Measurements from ENCODE around the gene CAMK2D. TPM values are rescaled to one million over a fixed set of nuclear protein-coding genes. Genes with fewer than 3 reads are reported as not detected.

Gene CAMK2D
- total and polyA plus RNA-seq, 2 donors (not counting 1 experiment from before 2014, with no cell fraction given) = 120 to 262 TPM

DNA sequence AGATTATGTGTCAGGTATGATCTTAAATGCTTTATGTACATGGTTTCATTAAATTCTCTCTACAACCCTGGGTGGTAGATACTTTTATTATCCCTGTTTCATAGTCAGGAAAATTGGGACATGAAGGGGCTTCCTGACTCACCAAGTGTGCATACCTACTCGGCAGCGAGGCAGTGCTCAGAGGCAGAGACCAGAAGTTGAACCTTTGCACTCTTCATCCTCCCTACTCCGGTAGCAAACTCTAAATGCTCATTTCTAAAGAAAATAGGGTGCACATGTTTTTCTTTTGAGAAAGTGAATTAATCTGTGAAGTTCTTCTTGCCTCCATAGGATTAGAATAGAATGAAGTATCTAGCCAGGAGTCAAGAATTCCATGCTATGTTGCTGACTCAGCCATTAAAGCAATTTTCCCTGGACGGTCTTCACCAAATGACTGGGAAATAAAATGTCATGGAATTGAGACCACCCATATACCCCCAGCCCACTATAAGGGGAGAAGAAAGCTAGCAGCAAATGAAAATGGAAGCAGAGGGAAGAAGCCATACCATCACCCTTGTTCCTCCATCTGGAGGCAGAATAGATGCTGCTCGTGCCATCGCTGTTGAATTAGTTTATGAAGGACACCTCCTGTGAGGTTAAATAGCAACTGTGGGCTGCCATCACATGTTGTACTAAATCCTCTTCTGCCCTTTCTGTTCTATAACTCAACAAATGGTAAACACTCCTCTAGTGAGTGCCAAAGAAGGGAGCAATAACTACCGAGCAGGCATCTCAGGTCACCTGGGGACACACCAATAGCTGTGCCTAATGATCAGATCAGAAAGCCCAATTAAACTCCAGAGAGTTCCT is 355.4 kb downstream of the CAMK2D start:
- no peaks in the 10 kb centered on the region for H3K9me3 ChIP-seq (ENCODE audit: control insufficient read depth, insufficient read depth, low read depth, low read length)
- H3K36me3 ChIP-seq (ENCODE audit: control insufficient read depth, insufficient read depth, low read length) = no peaks in the 10 kb centered on the region
- no peak overlapping the region for H3K27ac ChIP-seq (ENCODE audit: insufficient read depth, low read length)
- H3K4me1 ChIP-seq (ENCODE audit: control insufficient read depth, extremely low read depth, insufficient read depth, low read length) = no peaks in the 10 kb centered on the region
- H2AFZ ChIP-seq (ENCODE audit: low read length) = no peak overlapping the region
- no peak for DNase-seq (ENCODE audit: low read depth in 2 of 2)
- H3K4me2 ChIP-seq (ENCODE audit: extremely low read depth, insufficient read depth, low read length) = no peak overlapping the region
- no peaks in the 10 kb centered on the region for H3K79me2 ChIP-seq (ENCODE audit: control insufficient read depth, insufficient read depth, low read length)
- no peak for TF ChIP-seq EZH2 (IDR thresholded peaks at IDR 0.05; ENCODE audit: low read length, missing control alignments)
- TF ChIP-seq, protein P1, sequence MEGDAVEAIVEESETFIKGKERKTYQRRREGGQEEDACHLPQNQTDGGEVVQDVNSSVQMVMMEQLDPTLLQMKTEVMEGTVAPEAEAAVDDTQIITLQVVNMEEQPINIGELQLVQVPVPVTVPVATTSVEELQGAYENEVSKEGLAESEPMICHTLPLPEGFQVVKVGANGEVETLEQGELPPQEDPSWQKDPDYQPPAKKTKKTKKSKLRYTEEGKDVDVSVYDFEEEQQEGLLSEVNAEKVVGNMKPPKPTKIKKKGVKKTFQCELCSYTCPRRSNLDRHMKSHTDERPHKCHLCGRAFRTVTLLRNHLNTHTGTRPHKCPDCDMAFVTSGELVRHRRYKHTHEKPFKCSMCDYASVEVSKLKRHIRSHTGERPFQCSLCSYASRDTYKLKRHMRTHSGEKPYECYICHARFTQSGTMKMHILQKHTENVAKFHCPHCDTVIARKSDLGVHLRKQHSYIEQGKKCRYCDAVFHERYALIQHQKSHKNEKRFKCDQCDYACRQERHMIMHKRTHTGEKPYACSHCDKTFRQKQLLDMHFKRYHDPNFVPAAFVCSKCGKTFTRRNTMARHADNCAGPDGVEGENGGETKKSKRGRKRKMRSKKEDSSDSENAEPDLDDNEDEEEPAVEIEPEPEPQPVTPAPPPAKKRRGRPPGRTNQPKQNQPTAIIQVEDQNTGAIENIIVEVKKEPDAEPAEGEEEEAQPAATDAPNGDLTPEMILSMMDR (conservative IDR thresholded peaks at IDR 0.05 in 1 of 2, IDR thresholded peaks at IDR 0.05 in 1 of 2; ENCODE audit: low read depth in 1 of 2, low read length in 2 of 2) = no peak
- H3K27me3 ChIP-seq (ENCODE audit: control insufficient read depth, insufficient read depth, low read length) = no peaks in the 10 kb centered on the region
- H3K9ac ChIP-seq (ENCODE audit: insufficient read depth, low read length) = no peak overlapping the region
- H4K20me1 ChIP-seq (ENCODE audit: control insufficient read depth, extremely low read depth, insufficient read depth, low read length) = no peaks in the 10 kb centered on the region
- no peak overlapping the region for H3K4me3 ChIP-seq (replicated peaks in 1 of 4; ENCODE audit: control extremely low read depth in 1 of 4, insufficient read depth in 1 of 4, low read depth in 3 of 4, low read length in 4 of 4)

DNA sequence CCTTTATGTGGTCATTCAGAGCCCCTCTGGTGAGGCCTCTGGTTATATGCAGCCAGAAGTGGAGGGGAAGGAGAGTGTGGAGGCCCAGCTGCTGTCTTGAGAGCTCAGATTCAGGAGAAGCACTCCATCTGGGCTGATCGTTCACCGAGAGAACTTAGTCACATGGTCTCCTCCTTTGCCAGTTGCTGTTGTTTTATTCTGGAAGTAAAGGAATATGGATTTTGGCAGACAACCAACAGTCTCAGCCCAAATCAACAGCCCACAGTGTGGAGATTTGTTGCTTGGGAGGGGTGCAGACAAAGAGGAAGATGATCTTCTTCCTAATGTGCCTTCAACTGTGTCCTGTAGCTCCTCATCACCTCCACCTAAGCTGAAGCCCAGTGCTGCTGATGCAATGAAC is 356.7 kb downstream of the CAMK2D start:
- peak in 1 of 2 donors; percentile 63 for DNase-seq (ENCODE audit: low read depth in 2 of 2)
- Histone ChIP-seq H3K79me2 (ENCODE audit: control insufficient read depth, insufficient read depth, low read length) (no peaks in the 10 kb centered on the region), H4K20me1 (ENCODE audit: control insufficient read depth, extremely low read depth, insufficient read depth, low read length) (no peaks in the 10 kb centered on the region), H3K4me1 (ENCODE audit: control insufficient read depth, extremely low read depth, insufficient read depth, low read length) (no peaks in the 10 kb centered on the region), H3K4me2 (ENCODE audit: extremely low read depth, insufficient read depth, low read length) (no peak overlapping the region), H3K4me3 (replicated peaks in 1 of 4; ENCODE audit: control extremely low read depth in 1 of 4, insufficient read depth in 1 of 4, low read depth in 3 of 4, low read length in 4 of 4) (no peak overlapping the region), H2AFZ (ENCODE audit: low read length) (no peak overlapping the region), H3K27me3 (ENCODE audit: control insufficient read depth, insufficient read depth, low read length) (no peaks in the 10 kb centered on the region), H3K9ac (ENCODE audit: insufficient read depth, low read length) (no peak overlapping the region), H3K27ac (ENCODE audit: insufficient read depth, low read length) (no peak overlapping the region), H3K36me3 (ENCODE audit: control insufficient read depth, insufficient read depth, low read length) (no peaks in the 10 kb centered on the region), H3K9me3 (ENCODE audit: control insufficient read depth, insufficient read depth, low read depth, low read length) (no peaks in the 10 kb centered on the region)
- no peak for TF ChIP-seq EZH2 (IDR thresholded peaks at IDR 0.05; ENCODE audit: low read length, missing control alignments)
- TF ChIP-seq, protein P1 (conservative IDR thresholded peaks at IDR 0.05 in 1 of 2, IDR thresholded peaks at IDR 0.05 in 1 of 2; ENCODE audit: low read depth in 1 of 2, low read length in 2 of 2) = no peak

DNA sequence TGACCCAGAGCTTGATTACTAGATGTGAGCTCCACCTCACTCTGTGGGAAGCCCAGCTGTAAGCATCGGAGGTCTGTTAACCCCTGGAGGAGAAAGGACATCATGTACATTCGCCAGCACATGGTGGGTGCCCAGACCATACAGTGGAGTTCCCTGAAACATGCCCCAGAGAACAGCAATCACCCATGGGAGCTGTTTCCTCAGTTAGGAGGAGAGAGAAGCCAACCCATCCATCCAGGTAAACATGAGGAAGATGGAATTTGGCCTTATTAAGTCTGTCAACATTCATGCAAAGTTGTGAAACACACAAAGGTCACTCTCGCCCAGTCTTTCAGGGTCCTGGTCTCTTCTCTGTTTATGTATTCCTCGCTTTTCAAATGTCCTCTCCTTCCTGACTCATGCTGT is 357.4 kb downstream of the CAMK2D start:
- no peaks in the 10 kb centered on the region for H3K9me3 ChIP-seq (ENCODE audit: control insufficient read depth, insufficient read depth, low read depth, low read length)
- H3K9ac ChIP-seq (ENCODE audit: insufficient read depth, low read length) = no peak overlapping the region
- H3K4me2 ChIP-seq (ENCODE audit: extremely low read depth, insufficient read depth, low read length) = no peak overlapping the region
- no peaks in the 10 kb centered on the region for H4K20me1 ChIP-seq (ENCODE audit: control insufficient read depth, extremely low read depth, insufficient read depth, low read length)
- no peaks in the 10 kb centered on the region for H3K36me3 ChIP-seq (ENCODE audit: control insufficient read depth, insufficient read depth, low read length)
- H3K27me3 ChIP-seq (ENCODE audit: control insufficient read depth, insufficient read depth, low read length) = no peaks in the 10 kb centered on the region
- no peak overlapping the region for H3K27ac ChIP-seq (ENCODE audit: insufficient read depth, low read length)
- no peak for DNase-seq (ENCODE audit: low read depth in 2 of 2)
- TF ChIP-seq, protein P1 (conservative IDR thresholded peaks at IDR 0.05 in 1 of 2, IDR thresholded peaks at IDR 0.05 in 1 of 2; ENCODE audit: low read depth in 1 of 2, low read length in 2 of 2) = no peak
- no peak for TF ChIP-seq EZH2 (IDR thresholded peaks at IDR 0.05; ENCODE audit: low read length, missing control alignments)
- no peaks in the 10 kb centered on the region for H3K79me2 ChIP-seq (ENCODE audit: control insufficient read depth, insufficient read depth, low read length)
- H3K4me3 ChIP-seq (replicated peaks in 1 of 4; ENCODE audit: control extremely low read depth in 1 of 4, insufficient read depth in 1 of 4, low read depth in 3 of 4, low read length in 4 of 4) = no peak overlapping the region
- no peak overlapping the region for H2AFZ ChIP-seq (ENCODE audit: low read length)
- H3K4me1 ChIP-seq (ENCODE audit: control insufficient read depth, extremely low read depth, insufficient read depth, low read length) = no peaks in the 10 kb centered on the region

Other genes starting within 250 kb of the CAMK2D start
- 30.8 and 56.6 TPM in 2 replicates for gene ARSJ, start 217.9 kb upstream of the CAMK2D start, total RNA-seq
- 48.7 and 51.1 TPM in 2 replicates for gene ARSJ, start 217.9 kb upstream of the CAMK2D start, polyA plus RNA-seq

Measured in fibroblast of lung (primary cell).